GM13976 (cell line): ENCODE measurements around the gene AGBL4.

Experiments used
- DNase-seq: peaks from one replicate; pipeline ENCODE4 v3.0.0; 2012; ENCODE audit warnings: low spot score
- in situ Hi-C: fragments of 300-500 bp; cut with MboI; formaldehyde crosslinking; loops from one replicate; pipeline ENCODE4 v1.12.0; 2022; ENCODE audit warnings: low sequenced_read_pairs, mixed read lengths, inconsistent platforms; ENCODE audit not compliant: unreplicated experiment
- TF ChIP-seq, protein P1 (sequence below): IDR thresholded peaks from 2 replicates; pipeline ENCODE4 v1.5.1; 2012; ENCODE audit warnings: borderline replicate concordance, mild to moderate bottlenecking; ENCODE audit not compliant: insufficient read depth; ENCODE audit errors: extremely low read depth, missing control alignments, control extremely low read depth

Gene AGBL4

DNA sequence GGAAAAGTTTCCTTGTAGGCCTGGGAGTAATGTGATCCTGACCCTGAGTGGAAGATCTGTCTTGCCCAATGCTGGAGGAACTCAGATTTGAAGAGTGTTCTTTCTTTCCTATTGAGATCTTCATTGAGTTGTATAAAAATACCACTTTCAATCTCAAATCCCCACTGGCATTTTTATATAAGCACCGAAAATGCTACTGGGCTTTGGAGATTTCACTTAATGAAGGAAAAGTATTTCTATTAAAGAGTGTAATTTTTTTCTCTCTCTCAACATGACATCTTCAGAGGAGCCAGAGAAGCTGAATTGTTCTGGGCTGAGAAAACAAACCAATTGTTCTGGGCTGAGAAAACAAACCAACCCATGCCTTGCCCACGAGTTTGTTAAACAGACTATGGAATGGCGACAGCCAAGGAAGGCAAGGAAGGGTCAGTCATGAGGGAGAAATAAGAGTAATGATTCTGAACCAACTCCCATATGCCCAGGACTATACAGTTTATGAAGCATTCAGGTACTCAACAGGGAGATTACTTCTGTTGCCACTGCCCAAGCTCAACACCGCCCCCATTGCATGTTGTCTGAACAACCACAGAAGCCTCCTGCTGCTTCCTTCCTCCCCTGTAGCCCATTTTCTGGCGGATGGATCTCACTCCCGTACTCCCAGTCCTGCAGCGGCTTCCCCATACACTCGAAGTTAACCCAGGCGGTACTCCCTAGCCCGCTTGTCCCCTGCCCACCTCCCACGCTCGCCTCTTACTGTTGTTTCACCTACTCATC lies 1350.2 kb downstream of the AGBL4 start:
- no peak for DNase-seq
- in situ Hi-C loops = no loop called here
- TF ChIP-seq, protein P1, sequence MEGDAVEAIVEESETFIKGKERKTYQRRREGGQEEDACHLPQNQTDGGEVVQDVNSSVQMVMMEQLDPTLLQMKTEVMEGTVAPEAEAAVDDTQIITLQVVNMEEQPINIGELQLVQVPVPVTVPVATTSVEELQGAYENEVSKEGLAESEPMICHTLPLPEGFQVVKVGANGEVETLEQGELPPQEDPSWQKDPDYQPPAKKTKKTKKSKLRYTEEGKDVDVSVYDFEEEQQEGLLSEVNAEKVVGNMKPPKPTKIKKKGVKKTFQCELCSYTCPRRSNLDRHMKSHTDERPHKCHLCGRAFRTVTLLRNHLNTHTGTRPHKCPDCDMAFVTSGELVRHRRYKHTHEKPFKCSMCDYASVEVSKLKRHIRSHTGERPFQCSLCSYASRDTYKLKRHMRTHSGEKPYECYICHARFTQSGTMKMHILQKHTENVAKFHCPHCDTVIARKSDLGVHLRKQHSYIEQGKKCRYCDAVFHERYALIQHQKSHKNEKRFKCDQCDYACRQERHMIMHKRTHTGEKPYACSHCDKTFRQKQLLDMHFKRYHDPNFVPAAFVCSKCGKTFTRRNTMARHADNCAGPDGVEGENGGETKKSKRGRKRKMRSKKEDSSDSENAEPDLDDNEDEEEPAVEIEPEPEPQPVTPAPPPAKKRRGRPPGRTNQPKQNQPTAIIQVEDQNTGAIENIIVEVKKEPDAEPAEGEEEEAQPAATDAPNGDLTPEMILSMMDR = no peak

- in situ Hi-C loops = no loop called here
- DNase-seq = no peak
- TF ChIP-seq, protein P1 = no peak
These were observed 1352.2 kb downstream of the AGBL4 start for GRCh38 chr1:48671578-48671977.

DNA sequence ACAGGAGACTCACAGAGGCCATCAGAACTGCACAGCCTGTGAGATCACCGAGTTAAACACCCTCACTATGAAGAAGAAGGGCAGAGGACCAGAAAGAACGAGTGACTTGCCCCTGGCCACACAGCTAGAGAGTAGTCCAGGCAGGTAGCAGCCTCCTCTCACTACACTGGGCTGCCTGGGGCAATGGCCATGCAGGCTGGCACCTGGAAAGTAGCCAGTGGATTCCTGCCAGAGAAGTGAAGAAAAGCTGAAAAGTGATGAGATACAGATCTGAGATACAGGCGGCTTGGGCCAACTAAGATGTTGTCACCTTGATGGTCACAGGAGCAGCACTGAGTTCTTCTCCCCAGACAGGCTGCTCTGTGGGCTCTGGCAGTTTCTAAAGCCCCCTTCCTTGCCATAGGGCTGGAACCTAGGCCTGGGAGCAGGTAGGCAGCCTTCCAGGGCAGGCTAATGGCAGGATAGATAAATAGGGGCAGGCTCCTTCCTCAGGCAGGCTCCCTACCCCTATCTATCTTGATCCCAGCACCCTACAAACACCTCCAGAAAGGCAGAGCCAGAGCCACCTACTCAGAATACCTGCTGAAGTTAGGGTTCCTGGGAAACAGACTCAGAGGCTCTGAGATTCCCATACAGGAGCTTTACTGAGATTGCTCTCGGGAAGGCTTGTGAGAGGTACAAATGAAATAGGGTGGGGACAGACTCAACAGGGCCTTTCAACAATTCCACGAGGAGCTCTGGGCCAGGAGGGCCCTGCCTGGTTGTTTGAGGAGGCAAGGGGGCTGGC lies 1353.3 kb downstream of the AGBL4 start:
- in situ Hi-C loops = no loop called here
- TF ChIP-seq, protein P1 = no peak
- no peak for DNase-seq

GRCh38 chr1:48668339-48668738 lies 1355.4 kb downstream of the AGBL4 start:
- in situ Hi-C loops = loop anchor here (10.0 kb wide), 1 partner anchor 56 kb away; no protein-coding TSS in a partner anchor
- no peak for DNase-seq
- TF ChIP-seq, protein P1 = no peak

DNA sequence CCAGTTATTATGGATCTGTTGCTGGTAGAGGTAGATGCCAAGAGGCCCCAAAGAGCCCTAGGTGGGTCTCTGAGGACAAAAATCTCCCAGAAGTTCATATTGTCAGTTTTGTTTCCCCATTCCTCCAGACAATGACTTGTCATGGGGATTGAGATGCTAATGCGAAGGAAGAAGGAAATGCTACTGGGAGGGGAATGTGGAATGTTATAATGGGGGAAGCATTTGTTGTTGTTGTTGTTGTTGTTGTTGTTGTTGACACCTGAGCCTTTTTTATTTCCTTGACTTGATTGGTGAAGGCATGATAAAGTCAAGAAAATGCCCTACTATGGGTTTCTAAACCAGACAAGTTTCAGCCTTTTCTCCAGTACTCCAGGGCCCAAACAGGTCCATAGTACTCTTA lies 1356.0 kb downstream of the AGBL4 start:
- in situ Hi-C loops = loop anchor here (10.0 kb wide), 1 partner anchor 57 kb away; no protein-coding TSS in a partner anchor

More for the DNA sequence above, 1356.0 kb downstream of the AGBL4 start:
- DNase-seq = no peak
- TF ChIP-seq, protein P1 = no peak
